ENCODE data around the gene CAMK2B. TPM values are rescaled to one million over a fixed set of nuclear protein-coding genes. Genes with fewer than 3 reads are reported as not detected.

CAMK2B gene
- total and polyA plus RNA-seq, 2 of the 13 experiments (the other 11 are each of a cell fraction or from before 2014, with no cell fraction given): 0.27 to 0.48 TPM

- in situ Hi-C loops (cut with HindIII; ENCODE audit: extremely low pct_ligation_motif_present, low pct_unique_long_range_greater_than_20kb) (no loop called here), intact Hi-C loops (cut with micrococcal nuclease; ENCODE audit: unreplicated experiment) (no loop called here)
- Histone ChIP-seq H2AFZ (ENCODE audit: low read length) (no peak overlapping the region), H3K36me3 (replicated peaks in 1 of 2; ENCODE audit: control insufficient read depth in 1 of 2, insufficient read depth in 2 of 2, low read length in 2 of 2) (no peaks in the 10 kb centered on the region), H3K4me3 (replicated peaks in 1 of 3; ENCODE audit: insufficient read depth in 1 of 3, low read depth in 2 of 3, low read length in 3 of 3) (no peak overlapping the region), H3K79me2 (ENCODE audit: insufficient read depth, low read length) (no peaks in the 10 kb centered on the region), H4K20me1 (ENCODE audit: insufficient read depth, low read length) (no peaks in the 10 kb centered on the region), H3K4me2 (ENCODE audit: low read depth, low read length) (no peak overlapping the region), H3K9ac (ENCODE audit: insufficient read depth, low read depth, low read length) (no peak overlapping the region), H3K27ac (ENCODE audit: extremely low read length, insufficient read depth, low read length) (no peak overlapping the region), H3K9me3 (ENCODE audit: low read length) (no peaks in the 10 kb centered on the region), H3K4me1 (ENCODE audit: insufficient read depth, low read length) (no peaks in the 10 kb centered on the region), H3K27me3 (ENCODE audit: control insufficient read depth in 1 of 2, insufficient read depth in 2 of 2, low read length in 2 of 2) (peaks cover 0 to 9% of the 10 kb centered on the region in 2 experiments; a peak in 3 of 5 replicates)
- POLR2A ChIA-PET: no interaction called here
- BruUV-seq (replicated peaks): no TSS peak
- DNase-seq (ENCODE audit: low spot score) (no peak), FAIRE-seq (no peak), ATAC-seq (no peak)
- CTCF ChIA-PET (ENCODE audit: low intra/inter-chr PET ratio, low total read pairs): no interaction called here
- 9% methylated on average over 6 of the region's 7 CpGs for WGBS (ENCODE audit: low lambda C conversion rate)
- TF ChIP-seq ZBTB2 (CRISPR knock-in tag; IDR thresholded peaks at IDR 0.05; ENCODE audit: low read depth) (no peak), ZNF431 (CRISPR knock-in tag; IDR thresholded peaks at IDR 0.05; ENCODE audit: borderline replicate concordance, low read depth) (no peak), ZBTB40 (IDR thresholded peaks at IDR 0.05) (no peak), ZBTB40 (CRISPR knock-in tag; IDR thresholded peaks at IDR 0.05) (no peak), FOXA1 (IDR thresholded peaks at IDR 0.05) (no peak), FOXA1 (CRISPR knock-in tag; IDR thresholded peaks at IDR 0.05) (no peak), ZNF772 (CRISPR knock-in tag; IDR thresholded peaks at IDR 0.05) (no peak), SP4 (CRISPR knock-in tag; IDR thresholded peaks at IDR 0.05) (no peak), ZBTB10 (CRISPR knock-in tag; IDR thresholded peaks at IDR 0.05; ENCODE audit: borderline replicate concordance) (no peak)
Observed at GRCh38 chr7:44176486-44176885, 148.9 kb downstream of the CAMK2B start.
